ENCODE measurements around the gene EID1. TPM values are rescaled to one million over a fixed set of nuclear protein-coding genes. Genes with fewer than 3 reads are reported as not detected.

The EID1 gene
- total and polyA plus RNA-seq, 9 of the 15 experiments (the other 6 are each of a cell fraction or from before 2014, with no cell fraction given) = 46.5 to 211 (median 143) TPM

DNA sequence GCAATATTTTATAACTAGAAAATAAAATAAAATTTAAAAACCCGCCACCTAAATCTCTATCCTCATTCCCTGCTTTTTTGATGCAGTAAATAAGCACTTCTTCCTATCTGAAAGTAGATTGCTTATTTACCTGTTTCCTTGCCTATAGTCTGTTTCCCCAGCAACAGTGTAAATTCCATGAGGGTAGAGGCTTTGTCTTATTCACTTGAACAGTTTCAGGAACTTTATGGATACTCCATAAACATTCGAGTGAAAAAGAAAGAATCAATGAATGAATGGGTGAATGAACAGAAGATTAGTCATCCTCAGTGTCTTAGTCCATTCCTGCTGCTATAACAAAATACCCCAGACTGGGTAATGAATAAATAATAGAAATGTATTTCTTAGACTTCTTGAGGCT lies 44.1 kb downstream of the EID1 start:
- H2AFZ ChIP-seq (ENCODE audit: low read depth, low read length) = no peak overlapping the region
- intact Hi-C loops (cut with micrococcal nuclease) = no loop called here
- ChIA-PET POLR2A (no interaction called here), CTCF (ENCODE audit: low intra/inter-chr PET ratio) (no interaction called here)
- no peaks in the 10 kb centered on the region for H4K20me1 ChIP-seq (replicated peaks; ENCODE audit: control insufficient read depth, insufficient read depth, low read length)
- no peak for ATAC-seq
- H3K9ac ChIP-seq (ENCODE audit: insufficient read depth in 1 of 2, low read depth in 2 of 2, low read length in 2 of 2) = no peak overlapping the region
- TF ChIP-seq ZNF12 (CRISPR knock-in tag; IDR thresholded peaks at IDR 0.05) (peak; percentile 53; the same call in 1 of the 2 replicates), ZNF717 (CRISPR knock-in tag; IDR thresholded peaks at IDR 0.05) (no peak)
- H3K9me1 ChIP-seq (ENCODE audit: control insufficient read depth, insufficient read depth, low read length) = no peaks in the 10 kb centered on the region
- BruUV-seq (replicated peaks) = no TSS peak
- H3K36me3 ChIP-seq (ENCODE audit: control insufficient read depth, insufficient read depth, low read length) = no peaks in the 10 kb centered on the region
- H3K9me3 ChIP-seq (replicated peaks; ENCODE audit: control insufficient read depth, insufficient read depth, low read depth, low read length) = no peaks in the 10 kb centered on the region
- H3K4me2 ChIP-seq (ENCODE audit: insufficient read depth, low read length) = no peak overlapping the region
- in situ Hi-C loops (cut with MboI) = no loop called here
- no peak for FAIRE-seq
- peaks cover 0 to 9% of the 10 kb centered on the region in 2 experiments; a peak in 3 of 5 replicates for H3K4me1 ChIP-seq (replicated peaks in 1 of 2; ENCODE audit: control insufficient read depth in 2 of 2, insufficient read depth in 2 of 2, low read length in 2 of 2)
- H3K27me3 ChIP-seq (ENCODE audit: control insufficient read depth in 2 of 2, insufficient read depth in 2 of 2, low read length in 2 of 2) = no peaks in the 10 kb centered on the region; a peak in 1 of 5 replicates
- H3K27ac ChIP-seq (ENCODE audit: extremely low read depth, low read depth, low read length) = no peak overlapping the region
- H3K4me3 ChIP-seq = no peak overlapping the region
- 19% methylated on average over 2 of the region's 2 CpGs for WGBS (ENCODE audit: insufficient coverage, low coverage, missing lambda C conversion rate)
- H3K79me2 ChIP-seq (ENCODE audit: control insufficient read depth, insufficient read depth, low read length) = no peaks in the 10 kb centered on the region
- no peak for DNase-seq (ENCODE audit: extremely low read depth in 1 of 4, low spot score in 3 of 4)

- H3K4me2 ChIP-seq (ENCODE audit: insufficient read depth, low read length) = no peak overlapping the region
- in situ Hi-C loops (cut with MboI) (no loop called here), intact Hi-C loops (cut with micrococcal nuclease) (no loop called here)
- H3K27ac ChIP-seq (ENCODE audit: extremely low read depth, low read depth, low read length) = no peak overlapping the region
- ATAC-seq (no peak), DNase-seq (ENCODE audit: extremely low read depth in 1 of 4, low spot score in 3 of 4) (no peak), FAIRE-seq (peak; percentile 75)
- no peak for TF ChIP-seq ZBTB1 (CRISPR knock-in tag; IDR thresholded peaks at IDR 0.05; ENCODE audit: borderline replicate concordance, low read depth)
- TF ChIP-seq JUNB (CRISPR knock-in tag; conservative IDR thresholded peaks at IDR 0.05) = no peak
- no peak for TF ChIP-seq ZNF507 (tag; conservative IDR thresholded peaks at IDR 0.05)
- TF ChIP-seq MEF2A (IDR thresholded peaks at IDR 0.05; ENCODE audit: control insufficient read depth, low read depth, low read length) = no peak
- no peak for TF ChIP-seq ZKSCAN1 (IDR thresholded peaks at IDR 0.05; ENCODE audit: low read depth, low read length)
- TF ChIP-seq NEUROD1 (IDR thresholded peaks at IDR 0.05; ENCODE audit: borderline replicate concordance, low read depth, low read length, partially characterized antibody) = no peak
- TF ChIP-seq ZNF518B (CRISPR knock-in tag; IDR thresholded peaks at IDR 0.05) = no peak
- peaks cover 0 to 25% of the 10 kb centered on the region in 2 experiments; a peak in 3 of 5 replicates for H3K4me1 ChIP-seq (replicated peaks in 1 of 2; ENCODE audit: control insufficient read depth in 2 of 2, insufficient read depth in 2 of 2, low read length in 2 of 2)
- ChIA-PET POLR2A (interaction anchor here (1.3 to 1.4 kb wide), 3 partner anchors 9 to 21 kb away, joined by 3 to 5 read pairs (median 3); no protein-coding TSS in a partner anchor), CTCF (ENCODE audit: low intra/inter-chr PET ratio) (no interaction called here)
- no peak overlapping the region for H3K4me3 ChIP-seq
- no peaks in the 10 kb centered on the region for H4K20me1 ChIP-seq (replicated peaks; ENCODE audit: control insufficient read depth, insufficient read depth, low read length)
- no TSS peak for BruUV-seq (replicated peaks)
- H2AFZ ChIP-seq (ENCODE audit: low read depth, low read length) = peak overlapping the region; percentile 50; the same call in 1 of the 2 replicates
- no peaks in the 10 kb centered on the region for H3K36me3 ChIP-seq (ENCODE audit: control insufficient read depth, insufficient read depth, low read length)
- 22% methylated on average over 5 of the region's 5 CpGs for WGBS (ENCODE audit: insufficient coverage, low coverage, missing lambda C conversion rate)
- no peaks in the 10 kb centered on the region for H3K9me3 ChIP-seq (replicated peaks; ENCODE audit: control insufficient read depth, insufficient read depth, low read depth, low read length)
- H3K9ac ChIP-seq (ENCODE audit: insufficient read depth in 1 of 2, low read depth in 2 of 2, low read length in 2 of 2) = no peak overlapping the region
- H3K79me2 ChIP-seq (ENCODE audit: control insufficient read depth, insufficient read depth, low read length) = no peaks in the 10 kb centered on the region
- H3K27me3 ChIP-seq (ENCODE audit: control insufficient read depth in 2 of 2, insufficient read depth in 2 of 2, low read length in 2 of 2) = peaks cover 0 to 3% of the 10 kb centered on the region in 2 experiments; a peak in 2 of 5 replicates
- H3K9me1 ChIP-seq (ENCODE audit: control insufficient read depth, insufficient read depth, low read length) = no peaks in the 10 kb centered on the region
Measured at GRCh38 chr15:48924528-48925393, 46.8 kb downstream of the EID1 start.
